GM10248 (cell line): Measurements from ENCODE around the gene ARHGEF6.

ENCODE experiments used
- CTCF ChIA-PET: fragments of 300-600 bp; sonication (Branson Sonifier 250); formaldehyde crosslinking; extraction: SDS; loops from one replicate; lab custom pipeline; 2021; ENCODE audit warnings: antibody characterized with exemption; lab: Yijun Ruan, JAX
- POLR2A ChIA-PET: fragments of 350-650 bp; sonication (Branson Sonifier 250); formaldehyde crosslinking; extraction: SDS; loops from one replicate; lab custom pipeline; 2020; ENCODE audit warnings: antibody characterized with exemption; lab: Yijun Ruan, JAX
- DNase-seq: peaks from one replicate; pipeline ENCODE4 v3.0.0; 2012; ENCODE audit errors: extremely low spot score
- TF ChIP-seq, protein P1 (sequence below): IDR thresholded peaks from 2 replicates; pipeline ENCODE4 v1.5.1; 2012; ENCODE audit warnings: mild to moderate bottlenecking, low read depth; ENCODE audit errors: extremely low read depth, missing control alignments, control extremely low read depth

The ARHGEF6 gene

GRCh38 chrX:136662976-136663375 is 117.8 kb downstream of the ARHGEF6 start:
- ChIA-PET POLR2A (no interaction called here), CTCF (no interaction called here)
- no peak for DNase-seq
- TF ChIP-seq, protein P1, sequence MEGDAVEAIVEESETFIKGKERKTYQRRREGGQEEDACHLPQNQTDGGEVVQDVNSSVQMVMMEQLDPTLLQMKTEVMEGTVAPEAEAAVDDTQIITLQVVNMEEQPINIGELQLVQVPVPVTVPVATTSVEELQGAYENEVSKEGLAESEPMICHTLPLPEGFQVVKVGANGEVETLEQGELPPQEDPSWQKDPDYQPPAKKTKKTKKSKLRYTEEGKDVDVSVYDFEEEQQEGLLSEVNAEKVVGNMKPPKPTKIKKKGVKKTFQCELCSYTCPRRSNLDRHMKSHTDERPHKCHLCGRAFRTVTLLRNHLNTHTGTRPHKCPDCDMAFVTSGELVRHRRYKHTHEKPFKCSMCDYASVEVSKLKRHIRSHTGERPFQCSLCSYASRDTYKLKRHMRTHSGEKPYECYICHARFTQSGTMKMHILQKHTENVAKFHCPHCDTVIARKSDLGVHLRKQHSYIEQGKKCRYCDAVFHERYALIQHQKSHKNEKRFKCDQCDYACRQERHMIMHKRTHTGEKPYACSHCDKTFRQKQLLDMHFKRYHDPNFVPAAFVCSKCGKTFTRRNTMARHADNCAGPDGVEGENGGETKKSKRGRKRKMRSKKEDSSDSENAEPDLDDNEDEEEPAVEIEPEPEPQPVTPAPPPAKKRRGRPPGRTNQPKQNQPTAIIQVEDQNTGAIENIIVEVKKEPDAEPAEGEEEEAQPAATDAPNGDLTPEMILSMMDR = no peak

DNA sequence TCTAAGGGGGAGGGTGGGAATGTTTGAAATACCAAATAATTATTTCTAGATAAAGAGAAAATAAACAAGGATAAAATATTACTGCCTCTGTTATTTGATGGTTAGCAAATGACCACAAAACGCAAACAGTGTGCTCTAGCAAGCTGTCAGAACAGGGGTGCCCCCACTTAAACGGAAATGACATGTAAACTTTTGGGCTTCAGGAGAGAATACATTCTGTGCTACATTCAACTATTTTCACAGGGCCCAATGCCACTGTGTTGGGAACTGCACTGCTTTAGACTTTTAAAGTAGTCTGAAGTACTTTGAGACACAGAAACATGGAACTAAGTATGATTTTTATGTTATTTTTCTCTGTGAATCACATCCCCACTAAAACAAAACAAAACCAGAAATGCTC is 118.6 kb downstream of the ARHGEF6 start:
- POLR2A ChIA-PET = no interaction called here
- CTCF ChIA-PET = no interaction called here
- DNase-seq = no peak
- TF ChIP-seq, protein P1 = no peak

GRCh38 chrX:136660896-136661295 is 119.8 kb downstream of the ARHGEF6 start:
- CTCF ChIA-PET = no interaction called here
- POLR2A ChIA-PET = no interaction called here
- DNase-seq = no peak
- TF ChIP-seq, protein P1 = no peak

- TF ChIP-seq, protein P1 = no peak
- DNase-seq = no peak
- ChIA-PET POLR2A (no interaction called here), CTCF (interaction anchor here (1.3 kb wide), 1 partner anchor 13 kb away, joined by 3 read pairs; no protein-coding TSS in a partner anchor)
Observed at GRCh38 chrX:136659174-136659573, 121.6 kb downstream of the ARHGEF6 start.

DNA sequence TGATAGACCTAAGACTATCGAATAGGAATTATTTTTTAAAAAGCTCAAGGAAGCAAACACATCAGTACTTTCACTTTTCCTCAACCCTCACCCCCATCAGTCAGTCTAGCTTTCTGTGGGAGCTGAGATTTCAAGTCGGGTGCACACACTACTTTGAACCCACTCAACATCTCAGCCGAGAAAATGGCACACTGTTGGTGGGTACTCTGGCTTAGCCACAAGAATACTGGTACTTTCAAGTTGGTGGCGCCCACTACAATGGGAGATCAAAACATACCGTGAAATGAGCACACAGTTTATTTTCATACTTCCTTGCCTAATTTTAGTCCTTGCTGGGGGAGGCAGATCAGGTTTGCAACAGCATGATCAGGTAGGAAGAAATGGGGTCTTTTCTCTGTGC is 122.6 kb downstream of the ARHGEF6 start:
- ChIA-PET POLR2A (no interaction called here), CTCF (interaction anchor here (1.3 kb wide), 1 partner anchor 14 kb away, joined by 3 read pairs; no protein-coding TSS in a partner anchor)
- DNase-seq = no peak
- TF ChIP-seq, protein P1 = no peak

DNA sequence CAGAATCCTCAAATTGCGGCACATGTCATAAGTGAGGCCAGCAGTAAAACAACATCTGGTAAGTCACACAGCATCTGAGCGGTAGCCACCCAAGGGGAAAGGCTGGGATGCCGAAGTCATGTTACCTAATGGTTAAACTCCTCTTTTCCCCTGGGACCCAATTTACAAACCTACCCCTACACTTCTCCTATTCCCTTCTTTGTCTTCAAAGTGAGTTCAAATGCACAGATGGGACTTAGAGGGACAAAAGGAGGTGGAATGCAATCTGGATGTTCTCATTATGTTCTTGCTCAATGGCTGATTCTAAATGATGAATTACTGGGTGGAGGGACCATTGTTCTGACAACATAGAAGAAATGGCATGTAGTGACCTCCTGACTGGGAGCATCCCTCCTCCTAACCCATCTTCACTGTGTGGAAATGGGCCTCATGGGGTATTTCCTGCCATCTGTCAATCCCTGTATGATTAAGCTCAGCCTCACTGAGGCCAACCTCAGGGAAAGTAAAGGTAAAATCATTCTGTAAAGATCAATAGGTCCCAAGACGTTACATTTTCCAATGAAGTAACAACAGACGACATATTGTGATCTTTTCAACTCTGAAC is 124.3 kb downstream of the ARHGEF6 start:
- no peak for DNase-seq
- ChIA-PET POLR2A (no interaction called here), CTCF (no interaction called here)
- TF ChIP-seq, protein P1 = no peak
